IPS-18c (cell line): ENCODE data around the gene LAT.

Experiments
- H3K4me3 ChIP-seq: 2 replicates; pipeline ENCODE4 v1.7.0; 2013; ENCODE audit warnings: low read depth, mild to moderate bottlenecking, low read length, moderate library complexity; ENCODE audit not compliant: insufficient read depth
- H3K9me3 ChIP-seq: one replicate; pipeline ENCODE4 v1.6.1; 2013; ENCODE audit warnings: mild to moderate bottlenecking, low read length, moderate library complexity; ENCODE audit not compliant: control insufficient read depth, insufficient read depth

LAT gene

DNA sequence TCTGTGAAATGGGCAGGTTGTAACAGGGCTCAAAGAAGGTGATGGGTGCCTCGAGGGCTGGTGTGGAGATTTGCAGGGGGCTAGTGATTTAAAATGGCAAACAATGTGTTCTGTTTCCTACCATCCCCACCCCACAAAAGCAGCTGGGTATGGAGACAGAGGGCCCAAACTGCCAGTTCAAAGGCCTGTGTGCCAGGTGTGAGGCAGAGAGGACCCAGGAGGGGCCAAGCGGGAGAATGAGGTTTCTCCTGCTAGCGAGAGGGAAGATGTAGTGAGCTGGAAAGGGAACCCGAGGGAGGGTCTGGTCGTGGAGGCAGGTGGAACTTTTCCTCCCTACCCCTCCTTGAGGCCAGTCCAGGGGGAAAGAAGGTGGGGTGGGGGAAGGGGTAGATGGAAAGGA lies 39.4 kb downstream of the LAT start:
- Histone ChIP-seq H3K9me3 (no peaks in the 10 kb centered on the region), H3K4me3 (no peak overlapping the region)

- H3K9me3 ChIP-seq, result no peaks in the 10 kb centered on the region
- H3K4me3 ChIP-seq, result no peak overlapping the region
Measured at GRCh38 chr16:29025218-29025617, 40.4 kb downstream of the LAT start.

GRCh38 chr16:29025735-29026134 lies 40.9 kb downstream of the LAT start:
- H3K9me3 ChIP-seq, result no peaks in the 10 kb centered on the region
- no peak overlapping the region for H3K4me3 ChIP-seq

DNA sequence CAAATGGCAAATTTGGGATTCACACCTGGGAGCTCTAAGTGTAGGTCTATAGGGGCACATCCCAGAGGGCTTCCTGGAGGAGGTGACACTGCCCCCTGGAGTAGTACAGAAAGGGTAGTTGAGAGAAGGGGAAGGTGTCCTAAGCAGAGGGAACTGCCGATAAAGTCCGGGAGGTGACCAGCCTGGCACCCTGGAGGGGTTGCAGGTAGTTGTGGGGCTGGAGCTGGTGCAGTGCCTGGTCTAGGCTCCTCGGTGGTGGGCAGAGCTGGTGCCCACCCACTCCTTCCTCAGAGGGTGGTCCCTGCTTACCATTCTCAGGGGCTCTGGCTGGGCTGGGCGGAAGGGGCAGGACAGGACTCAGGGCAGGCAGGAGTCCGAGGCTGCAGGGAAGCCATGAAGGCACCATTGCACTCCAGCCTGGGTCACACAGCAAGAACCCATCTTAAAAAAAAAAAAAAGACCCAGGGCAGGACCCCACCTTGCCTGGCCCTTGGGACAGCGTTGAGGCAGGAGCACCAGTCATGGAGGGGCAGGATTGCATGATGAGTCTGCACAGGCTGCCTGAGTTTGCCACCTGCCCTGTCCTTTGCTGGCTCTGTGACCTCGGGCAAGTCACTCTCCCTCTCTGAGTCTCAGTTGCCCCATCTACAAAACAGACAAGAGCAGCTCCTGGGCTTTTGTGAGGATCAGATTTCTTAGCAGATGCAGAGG lies 43.8 kb downstream of the LAT start:
- Histone ChIP-seq H3K9me3 (no peaks in the 10 kb centered on the region), H3K4me3 (no peak overlapping the region)

- Histone ChIP-seq H3K4me3 (no peak overlapping the region), H3K9me3 (no peaks in the 10 kb centered on the region)
Measured at GRCh38 chr16:29029168-29029994, 44.5 kb downstream of the LAT start.

DNA sequence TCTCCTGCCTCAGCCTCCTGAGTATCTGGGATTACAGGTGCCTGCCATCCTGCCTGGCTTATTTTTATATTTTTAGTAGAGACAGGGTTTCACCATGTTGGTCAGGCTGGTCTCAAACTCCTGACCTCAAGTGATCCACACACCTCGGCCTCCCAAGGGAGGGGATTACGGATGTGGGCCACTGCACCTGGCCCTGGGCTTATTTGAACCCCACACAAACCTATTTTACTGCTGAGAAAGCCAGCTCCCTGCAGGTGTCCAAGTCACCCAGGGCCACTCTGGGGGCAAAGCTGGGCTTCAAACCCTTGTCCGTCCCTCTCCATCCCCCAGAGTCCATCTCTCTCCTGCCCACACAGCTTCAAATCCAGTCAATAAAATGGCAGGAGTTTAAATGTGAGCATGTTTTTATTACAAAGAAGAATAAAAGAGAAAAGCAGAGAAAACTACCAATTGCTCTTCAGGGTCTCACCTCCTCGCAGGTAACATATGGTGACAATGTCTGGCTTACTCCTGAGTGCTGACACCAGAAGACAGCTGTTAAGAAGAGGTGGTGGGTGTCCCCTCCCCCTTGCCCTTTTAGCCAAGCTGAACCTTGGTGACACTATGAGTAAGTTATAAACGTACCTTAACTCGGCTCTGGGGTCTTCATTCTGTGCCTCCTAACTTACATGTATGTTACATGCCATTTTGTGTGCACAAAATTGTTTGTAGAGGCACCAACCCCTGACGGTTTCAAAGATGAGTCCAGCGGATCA lies 45.4 kb downstream of the LAT start:
- H3K9me3 ChIP-seq, result no peaks in the 10 kb centered on the region
- no peak overlapping the region for H3K4me3 ChIP-seq
